GM12864 (cell line): ENCODE data around the gene SMARCD3.

ENCODE experiments used
- DNase-seq: peaks from one replicate; pipeline ENCODE4 v3.0.0-alpha.2; 2011; ENCODE audit warnings: low read depth
- H3K4me3 ChIP-seq: 2 replicates; pipeline ENCODE4 v1.5.1; 2011; ENCODE audit warnings: mild to moderate bottlenecking, low read depth, low read length, control low read depth
- CTCF ChIP-seq: IDR thresholded peaks from 2 replicates; pipeline ENCODE4 v1.5.1; 2011; ENCODE audit warnings: low read depth, mild to moderate bottlenecking, moderate library complexity, low read length, control low read depth, inconsistent platforms; ENCODE audit errors: missing control alignments

SMARCD3 gene

DNA sequence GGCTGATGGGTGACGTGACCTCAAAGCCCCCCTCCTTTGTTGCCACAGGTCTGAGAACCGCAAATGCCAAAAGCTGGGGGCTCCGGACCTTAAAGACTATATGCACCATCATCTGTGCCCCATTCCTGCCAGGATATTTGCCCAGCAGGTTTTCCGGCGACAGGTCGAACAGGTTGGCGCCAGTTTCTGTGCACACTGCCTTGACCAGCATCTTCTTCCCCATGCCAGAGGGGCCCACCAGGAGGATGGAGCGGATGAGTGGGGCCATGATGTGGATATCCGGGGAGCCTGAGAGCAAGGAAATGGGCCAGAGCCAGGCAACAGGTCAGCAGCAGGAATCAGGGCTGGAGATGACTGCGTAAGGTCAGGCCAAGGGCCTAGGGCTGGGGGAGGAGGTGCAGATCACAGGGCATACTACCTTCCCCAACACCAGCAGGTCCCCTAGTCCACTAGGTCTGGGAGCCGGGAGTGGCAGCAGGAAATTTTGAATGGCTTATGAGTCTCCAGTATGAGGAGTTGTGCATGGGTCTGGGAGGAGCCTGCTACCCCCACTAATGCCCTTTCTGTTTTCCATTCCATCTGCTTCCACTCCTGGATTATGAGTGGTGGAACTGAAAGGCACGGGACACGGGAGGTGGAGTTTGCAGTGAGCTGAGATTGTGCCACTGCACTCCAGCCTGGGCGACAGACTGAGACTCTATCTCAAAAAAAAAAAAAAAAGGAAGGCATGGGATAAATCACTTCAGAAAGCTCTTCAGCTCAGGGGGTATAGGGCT, 55.1 kb downstream of the SMARCD3 start:
- no peak for TF ChIP-seq CTCF
- H3K4me3 ChIP-seq, result no peak overlapping the region
- DNase-seq, result no peak

DNA sequence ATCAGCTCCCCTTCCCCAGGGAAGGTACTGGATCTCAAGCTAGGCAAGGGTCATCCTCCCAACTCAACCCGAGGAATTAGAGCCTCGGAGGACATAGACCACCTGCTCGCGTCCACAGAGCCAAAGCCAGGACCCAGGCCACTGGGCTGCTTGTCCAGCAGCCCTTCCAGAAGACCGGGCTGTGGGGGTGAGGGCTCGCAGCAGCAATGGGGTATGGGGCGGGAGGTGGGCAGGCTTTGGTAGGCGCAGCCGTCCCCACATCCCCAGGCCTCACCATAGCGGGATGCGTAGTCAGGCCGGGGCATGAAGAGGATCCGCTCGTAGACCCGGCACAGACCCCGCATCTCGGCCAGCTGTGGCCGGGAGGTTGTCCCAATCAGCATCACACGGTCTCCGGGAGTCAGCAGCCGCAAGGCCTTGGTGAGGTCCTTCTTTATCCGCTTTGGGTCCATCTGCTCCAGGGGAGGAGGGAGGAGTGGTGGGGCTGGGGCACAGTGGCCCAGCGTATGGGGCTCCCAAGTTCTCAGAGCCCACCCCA, 56.4 kb downstream of the SMARCD3 start:
- no peak overlapping the region for H3K4me3 ChIP-seq
- no peak for TF ChIP-seq CTCF
- no peak for DNase-seq

GRCh38 chr7:151191544-151191943, 57.0 kb downstream of the SMARCD3 start:
- no peak for DNase-seq
- no peak for TF ChIP-seq CTCF

GRCh38 chr7:151189038-151189437, 59.5 kb downstream of the SMARCD3 start:
- no peak for TF ChIP-seq CTCF
- H3K4me3 ChIP-seq, result no peak overlapping the region
- DNase-seq, result no peak

More at GRCh38 chr7:151191544-151191943, 57.0 kb downstream of the SMARCD3 start:
- H3K4me3 ChIP-seq, result no peak overlapping the region
